IMR-90 (cell line): ENCODE measurements around the gene TVP23A.
"Not testable (repeated sequence)": the region's sequence is repeated elsewhere in the genome, so short reads cannot be mapped to it uniquely, and the experiment has no call there.

ENCODE experiments used
- BHLHE40 ChIP-seq: fragments of 150-350 bp; IDR thresholded peaks from 2 replicates; pipeline ENCODE4 v1.6.1; 2016; ENCODE audit warnings: mild to moderate bottlenecking, low read depth, low read length
- CTCF ChIP-seq: conservative IDR thresholded peaks from 2 replicates; pipeline ENCODE4 v1.5.1; 2012; ENCODE audit warnings: mild to moderate bottlenecking, low read depth, low read length, improper control_type of control experiment
- ELK1 ChIP-seq: fragments of 150-350 bp; IDR thresholded peaks from 2 replicates; pipeline ENCODE4 v1.6.1; 2016; ENCODE audit warnings: low read depth, mild to moderate bottlenecking, low read length, moderate library complexity, borderline replicate concordance
- FOS ChIP-seq: fragments of 150-350 bp; IDR thresholded peaks from 2 replicates; pipeline ENCODE4 v1.6.1; 2016; ENCODE audit warnings: low read depth, low read length
- MAFK ChIP-seq: IDR thresholded peaks from 2 replicates; pipeline ENCODE4 v1.6.1; 2012; ENCODE audit warnings: low read depth, low read length, improper control_type of control experiment
- MAZ ChIP-seq: IDR thresholded peaks from 2 replicates; pipeline ENCODE4 v1.6.1; 2012; ENCODE audit warnings: low read depth, mild to moderate bottlenecking, low read length, improper control_type of control experiment, moderate library complexity, borderline replicate concordance
- POLR2A ChIP-seq: IDR thresholded peaks from 2 replicates; pipeline ENCODE4 v1.6.1; 2012; ENCODE audit warnings: mild to moderate bottlenecking, low read depth, low read length
- USF2 ChIP-seq: fragments of 150-350 bp; IDR thresholded peaks from 2 replicates; pipeline ENCODE4 v1.6.1; 2017; ENCODE audit warnings: mild to moderate bottlenecking, antibody characterized with exemption, low read length, low read depth

- not testable (repeated sequence) for TF ChIP-seq USF2, FOS, ELK1, POLR2A, BHLHE40, MAFK, CTCF, MAZ
Measured at GRCh38 chr16:10788630-10789029, 30.0 kb downstream of the TVP23A start.
